ENCODE data around the gene SP2.
"Not testable (repeated sequence)": the region's sequence is repeated elsewhere in the genome, so short reads cannot be mapped to it uniquely, and the experiment has no call there.

The SP2 gene

GRCh38 chr17:47925678-47925988, 29.6 kb downstream of the SP2 start:
- DNase-seq = no peak

- DNase-seq = no peak
These were observed 31.9 kb downstream of the SP2 start for GRCh38 chr17:47927821-47928400.

DNA sequence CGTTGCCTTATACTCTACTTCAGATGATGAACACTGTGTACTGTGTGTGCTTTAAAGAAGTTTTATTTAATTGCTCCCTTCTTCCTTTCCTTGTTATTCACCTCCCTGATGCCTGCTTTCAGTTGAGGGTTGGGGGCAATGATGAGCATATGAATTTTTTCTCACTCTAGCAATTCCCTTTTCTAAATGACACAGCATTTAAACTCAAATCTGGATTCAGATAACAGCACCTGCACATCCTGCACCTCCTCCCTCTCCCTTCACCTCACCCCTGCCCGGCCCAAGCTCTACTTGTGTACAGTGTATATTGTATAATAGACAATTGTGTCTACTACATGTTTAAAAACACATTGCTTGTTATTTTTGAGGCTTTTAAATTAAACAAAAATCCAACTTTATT, 32.4 kb downstream of the SP2 start:
- no peak for DNase-seq

DNA sequence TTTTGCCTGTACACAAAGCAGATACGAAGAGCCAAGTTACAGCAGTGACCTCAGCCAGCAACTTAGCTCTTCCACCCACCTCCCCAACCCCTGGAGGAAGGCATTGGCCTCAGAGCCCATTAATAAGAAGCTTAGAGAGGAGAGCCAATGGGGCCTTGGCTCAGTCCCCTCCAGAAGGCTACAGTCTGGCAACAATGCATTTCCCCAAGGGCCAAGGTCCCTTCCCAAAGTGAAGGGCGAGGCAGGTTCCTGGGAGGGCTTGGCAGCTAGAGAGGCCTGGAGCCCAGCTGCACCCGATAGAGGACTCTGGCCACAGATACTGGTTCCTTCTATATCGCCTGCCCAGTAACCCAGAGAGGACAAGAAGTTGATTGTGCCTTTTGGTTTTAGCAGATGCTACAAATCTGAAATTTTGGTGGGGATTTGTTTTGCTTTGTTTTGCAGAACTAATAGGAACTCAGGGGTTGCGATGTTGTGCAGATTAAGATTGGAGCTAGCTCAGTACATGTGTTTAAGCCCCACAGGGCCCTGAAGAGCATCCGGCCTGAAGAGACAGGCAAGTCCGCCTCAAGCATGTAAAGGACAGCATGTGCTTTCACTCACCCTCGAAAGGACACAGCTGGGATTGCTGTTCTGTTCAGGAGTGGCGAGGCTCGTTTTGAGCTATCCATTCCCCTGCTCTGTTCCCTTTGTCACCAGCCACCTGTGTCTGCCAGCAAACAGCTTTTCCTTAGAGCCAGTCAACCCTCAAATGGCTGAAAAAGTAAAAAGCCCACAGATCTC, 33.4 kb downstream of the SP2 start:
- DNase-seq = no peak

DNA sequence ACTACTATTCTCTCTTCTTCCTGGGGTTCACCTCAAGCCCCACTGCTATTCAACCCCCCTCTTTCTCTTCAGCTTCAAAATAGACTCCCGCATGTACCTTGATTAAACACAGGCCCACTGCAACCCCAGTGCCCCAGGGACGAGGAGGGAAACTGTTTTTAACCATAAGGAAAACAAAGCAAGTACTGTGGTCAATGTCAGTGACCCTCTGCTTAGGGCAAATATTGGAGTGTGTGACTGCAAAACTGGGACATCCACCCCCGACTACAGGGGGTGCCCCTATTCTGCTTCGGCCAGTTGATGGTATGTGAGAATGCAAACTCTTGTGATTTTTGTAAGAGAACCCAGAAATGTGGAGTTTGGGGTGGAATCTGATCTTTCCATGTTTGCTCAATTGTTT, 35.8 kb downstream of the SP2 start:
- DNase-seq = no peak

DNA sequence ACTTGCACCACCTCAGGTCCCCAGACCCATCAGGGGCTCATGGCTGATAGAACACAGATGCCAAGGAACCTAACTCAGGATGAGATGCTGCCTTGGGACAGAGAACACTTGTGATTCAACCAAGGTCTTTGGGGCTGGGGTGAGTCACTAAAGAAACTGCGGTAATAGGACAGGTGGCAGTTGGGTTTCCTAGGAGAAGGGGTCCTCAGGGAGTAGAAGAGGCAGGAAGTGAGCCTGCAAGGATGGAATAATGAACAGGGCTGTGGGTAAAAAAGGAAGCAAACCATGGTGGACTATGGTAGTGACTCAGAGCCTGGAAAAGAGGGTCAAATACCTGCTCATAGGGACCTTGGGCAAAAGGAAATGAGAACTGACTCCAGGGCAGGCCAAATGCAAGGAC, 38.8 kb downstream of the SP2 start:
- DNase-seq = no peak

GRCh38 chr17:47935468-47935867, 39.4 kb downstream of the SP2 start:
- DNase-seq = not testable (repeated sequence)

- DNase-seq = no peak
These were observed 39.9 kb downstream of the SP2 start for GRCh38 chr17:47935961-47936360.

- no peak for DNase-seq
These were observed 41.9 kb downstream of the SP2 start for GRCh38 chr17:47937941-47938340.

DNA sequence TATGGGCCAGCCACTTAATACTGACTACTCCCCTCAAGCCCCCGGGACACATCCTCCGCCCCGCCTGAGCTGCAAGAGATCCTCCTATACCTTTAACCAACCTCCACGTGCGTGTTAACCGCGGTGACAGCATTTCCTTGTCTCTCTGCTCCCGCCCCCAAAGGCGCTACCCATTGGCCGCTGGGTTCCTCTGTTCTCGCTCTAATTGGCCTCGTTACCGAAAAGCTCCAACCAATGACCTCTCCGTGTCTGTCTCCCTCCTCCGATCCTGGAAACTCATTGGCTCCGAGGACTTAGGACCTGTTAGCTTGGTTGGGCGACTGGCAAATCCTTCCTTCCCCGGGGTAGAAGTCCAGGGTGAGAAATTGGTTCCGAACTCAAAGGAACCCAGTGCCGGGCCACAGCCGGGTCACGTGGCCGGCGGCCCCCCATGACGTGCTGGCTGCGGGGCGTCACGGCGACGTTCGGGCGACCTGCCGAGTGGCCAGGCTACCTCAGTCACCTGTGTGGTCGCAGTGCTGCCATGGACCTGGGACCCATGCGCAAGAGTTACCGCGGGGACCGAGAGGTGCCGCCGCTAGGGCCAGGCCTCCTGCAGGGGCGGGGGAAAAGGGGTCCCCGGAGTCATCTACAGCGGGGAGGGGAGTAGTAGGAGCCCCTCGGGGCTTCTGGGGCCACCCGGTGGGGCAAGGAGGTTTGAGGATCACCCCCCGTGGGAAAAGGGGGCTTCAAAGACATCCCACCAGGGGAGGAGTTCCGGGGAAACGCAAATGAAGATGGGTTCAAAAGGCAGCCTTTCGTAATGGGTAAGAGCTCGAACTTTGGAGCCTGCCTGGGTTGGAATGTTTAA, 45.4 kb downstream of the SP2 start, which contains the start of gene PNPO:
TSS of gene PNPO (plus strand) at position 326 of the 850 bp plus-strand sequence. CDS start at position 431, 105 bp downstream.
- peak; percentile 84 to 93 (median 92) for DNase-seq

DNA sequence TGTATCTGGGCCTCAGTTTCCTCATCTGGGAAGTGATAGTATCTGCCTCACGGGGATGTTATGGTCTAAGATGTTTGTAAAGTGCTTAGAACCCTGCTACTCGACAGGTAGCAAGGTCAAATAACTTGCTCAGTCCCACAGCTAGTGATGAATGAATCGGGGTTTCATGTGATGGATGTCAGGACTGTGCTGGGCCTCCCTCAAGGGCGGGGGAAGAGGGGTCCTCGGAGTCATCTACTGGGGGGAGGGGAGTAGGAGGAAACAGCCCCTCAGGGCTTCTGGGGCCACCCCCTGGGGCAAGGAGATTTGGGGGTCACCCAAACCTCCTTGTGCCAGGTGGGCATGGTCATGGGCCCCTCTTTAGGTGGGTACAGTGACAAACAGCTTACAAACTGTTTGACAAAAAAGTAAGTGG, 46.1 kb downstream of the SP2 start:
- DNase-seq = peak in 1 of 6 experiments; percentile 34

DNA sequence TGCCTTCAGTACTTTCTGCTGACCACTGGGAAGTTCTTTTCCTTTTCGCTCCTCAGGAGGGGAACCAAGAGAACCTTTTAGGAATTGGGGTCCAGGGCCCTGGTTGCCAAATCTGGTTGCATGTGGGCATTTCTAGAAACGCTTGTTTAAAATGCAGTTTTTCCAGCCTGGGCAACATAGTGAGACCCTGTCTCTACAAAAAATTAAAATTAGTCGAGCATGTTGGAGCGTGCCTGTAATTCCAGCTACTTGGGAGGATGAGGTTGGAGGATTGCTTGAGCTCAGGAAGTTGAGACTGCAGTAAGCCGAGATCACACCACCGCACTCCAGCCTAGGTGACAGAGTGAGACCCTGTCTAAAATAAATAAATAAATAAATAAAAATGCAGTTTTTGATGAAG, 46.5 kb downstream of the SP2 start:
- no peak for DNase-seq

GRCh38 chr17:47945080-47945479, 49.0 kb downstream of the SP2 start:
- peak in 2 of 6 experiments; percentile 4 to 10 for DNase-seq

DNA sequence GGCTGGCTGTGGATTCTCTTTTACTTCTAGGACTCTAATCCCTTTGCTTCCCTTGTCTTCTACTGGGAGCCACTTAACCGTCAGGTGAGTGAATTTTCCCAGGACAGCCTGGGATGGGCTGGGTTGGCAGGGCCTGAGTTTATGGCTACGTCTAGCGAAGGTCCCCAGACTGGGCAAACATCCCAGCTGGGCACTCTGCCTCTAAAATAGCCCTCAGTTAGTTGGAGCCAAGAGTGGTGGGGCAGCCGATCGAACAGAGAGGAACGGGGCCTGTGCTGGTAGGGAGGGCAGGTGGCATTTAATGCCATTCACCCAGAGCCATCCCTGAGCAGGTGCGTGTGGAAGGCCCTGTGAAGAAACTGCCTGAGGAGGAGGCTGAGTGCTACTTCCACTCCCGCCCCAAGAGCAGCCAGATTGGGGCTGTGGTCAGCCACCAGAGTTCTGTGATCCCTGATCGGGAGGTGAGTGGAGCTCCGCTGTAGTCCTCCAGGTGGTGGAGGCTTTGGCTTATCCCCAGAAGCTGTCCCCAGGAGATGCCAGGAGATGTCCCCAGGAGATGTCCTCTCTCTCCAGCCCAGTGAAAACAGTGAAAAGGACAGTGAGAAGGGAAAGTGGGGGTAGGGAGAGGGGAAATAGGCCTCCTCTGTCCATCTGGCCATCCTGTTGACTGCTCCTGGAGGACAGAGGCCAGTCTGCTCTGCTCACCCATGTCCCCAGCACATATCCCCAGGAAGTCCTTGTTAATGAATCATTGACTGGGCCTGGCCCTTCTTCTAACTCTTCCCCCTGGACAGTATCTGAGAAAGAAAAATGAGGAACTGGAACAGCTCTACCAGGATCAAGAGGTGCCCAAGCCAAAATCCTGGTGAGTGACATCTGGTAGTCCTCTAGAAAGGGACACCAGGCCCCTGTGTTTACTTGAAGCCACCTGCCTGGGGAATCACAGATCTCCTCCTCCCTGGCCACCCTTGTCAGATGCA, 49.8 kb downstream of the SP2 start:
- DNase-seq = no peak

DNA sequence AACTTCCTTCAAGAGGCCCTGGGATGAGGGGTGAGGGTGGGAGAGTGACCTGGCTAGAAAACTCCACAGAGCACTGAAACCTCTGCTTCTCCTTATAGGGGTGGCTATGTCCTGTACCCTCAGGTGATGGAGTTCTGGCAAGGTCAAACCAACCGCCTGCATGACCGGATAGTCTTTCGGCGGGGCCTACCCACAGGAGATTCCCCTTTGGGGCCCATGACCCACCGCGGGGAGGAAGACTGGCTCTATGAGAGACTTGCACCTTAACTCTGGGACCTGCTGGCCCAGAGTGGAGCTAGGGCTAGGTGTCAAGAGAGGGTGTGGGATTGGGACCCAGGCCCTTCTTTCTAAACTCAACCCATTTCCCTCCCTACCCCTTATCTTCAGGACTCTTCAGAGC, 50.5 kb downstream of the SP2 start:
- DNase-seq = no peak

- DNase-seq = peak; percentile 11 to 62 (median 31)
These were observed 50.9 kb downstream of the SP2 start for GRCh38 chr17:47946929-47947397.

- DNase-seq = no peak
These were observed 52.7 kb downstream of the SP2 start for GRCh38 chr17:47948706-47949196.

DNA sequence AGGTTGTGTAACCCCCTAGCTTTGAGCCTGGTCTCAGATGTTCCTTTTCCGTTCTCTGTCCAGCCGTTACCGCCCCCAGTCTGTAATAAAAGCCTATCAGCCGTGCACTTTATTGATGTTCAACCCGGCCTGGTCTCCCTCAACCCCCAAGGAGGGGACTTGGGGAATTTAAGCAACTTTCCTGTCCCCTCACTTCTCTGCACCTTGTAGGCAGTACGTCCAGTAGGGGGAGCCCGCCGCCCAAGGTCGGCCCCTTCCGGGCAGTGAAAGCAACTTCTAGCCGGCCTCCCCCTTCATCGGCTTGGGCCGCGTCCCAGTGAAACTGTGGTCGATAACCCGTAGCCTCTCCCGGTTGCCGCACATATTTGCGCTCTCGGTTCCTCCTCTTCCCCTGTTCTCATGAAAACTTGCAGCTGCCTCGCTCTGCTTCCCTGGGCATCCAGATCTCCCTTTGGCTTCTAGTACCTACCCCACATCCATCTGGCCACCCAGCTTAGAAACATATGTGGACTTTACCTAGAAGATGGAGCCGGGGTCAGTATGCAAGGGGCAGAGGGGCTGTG, 53.2 kb downstream of the SP2 start:
- DNase-seq = peak; percentile 18 to 73 (median 66)

DNA sequence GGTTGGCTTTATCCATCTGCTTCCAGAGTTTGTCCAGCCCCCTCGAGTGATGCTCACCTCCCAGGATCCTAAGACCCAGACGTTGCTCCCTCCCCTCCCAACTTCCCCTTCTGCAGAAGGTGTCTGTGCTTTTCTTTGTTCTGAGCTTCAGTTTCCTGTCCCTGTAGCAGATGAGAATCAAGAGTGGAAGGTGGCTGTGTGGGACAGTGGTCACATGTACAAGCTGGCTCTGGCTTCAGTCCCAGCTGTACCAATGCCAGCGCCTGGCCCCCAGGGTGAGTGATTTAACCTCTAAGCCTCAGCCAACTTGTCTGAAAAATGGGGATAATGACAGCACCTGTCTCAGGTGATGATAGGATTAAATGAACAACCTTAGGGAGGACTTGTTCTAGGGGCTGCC, 53.9 kb downstream of the SP2 start:
- peak in 5 of 6 experiments; percentile 8 to 24 (median 13) for DNase-seq

DNA sequence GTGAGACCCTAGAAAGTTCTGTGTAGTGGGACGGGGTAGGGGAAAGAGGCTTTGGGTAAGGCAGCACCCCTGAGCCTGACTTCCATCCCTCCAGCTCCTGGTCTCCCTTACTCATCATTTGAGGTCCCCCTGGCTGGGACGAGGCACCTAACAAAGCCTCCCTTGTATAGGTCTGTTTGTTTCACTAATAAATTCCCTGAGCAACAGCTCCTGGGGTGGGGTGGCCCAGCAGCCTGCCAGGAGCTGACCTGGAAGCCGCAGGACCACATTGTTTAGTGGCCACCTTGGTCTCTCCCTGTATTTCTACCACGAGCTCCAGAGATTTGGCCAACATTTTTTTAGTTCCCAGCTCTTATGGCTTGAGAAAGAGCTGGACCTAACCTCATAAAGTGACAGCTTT, 54.4 kb downstream of the SP2 start:
- DNase-seq = no peak

- DNase-seq = no peak
These were observed 56.4 kb downstream of the SP2 start for GRCh38 chr17:47952171-47953021.

All from stimulated activated naive CD4-positive, alpha-beta T cell (primary cell).